ENCODE measurements around the gene FREY1.

DNA sequence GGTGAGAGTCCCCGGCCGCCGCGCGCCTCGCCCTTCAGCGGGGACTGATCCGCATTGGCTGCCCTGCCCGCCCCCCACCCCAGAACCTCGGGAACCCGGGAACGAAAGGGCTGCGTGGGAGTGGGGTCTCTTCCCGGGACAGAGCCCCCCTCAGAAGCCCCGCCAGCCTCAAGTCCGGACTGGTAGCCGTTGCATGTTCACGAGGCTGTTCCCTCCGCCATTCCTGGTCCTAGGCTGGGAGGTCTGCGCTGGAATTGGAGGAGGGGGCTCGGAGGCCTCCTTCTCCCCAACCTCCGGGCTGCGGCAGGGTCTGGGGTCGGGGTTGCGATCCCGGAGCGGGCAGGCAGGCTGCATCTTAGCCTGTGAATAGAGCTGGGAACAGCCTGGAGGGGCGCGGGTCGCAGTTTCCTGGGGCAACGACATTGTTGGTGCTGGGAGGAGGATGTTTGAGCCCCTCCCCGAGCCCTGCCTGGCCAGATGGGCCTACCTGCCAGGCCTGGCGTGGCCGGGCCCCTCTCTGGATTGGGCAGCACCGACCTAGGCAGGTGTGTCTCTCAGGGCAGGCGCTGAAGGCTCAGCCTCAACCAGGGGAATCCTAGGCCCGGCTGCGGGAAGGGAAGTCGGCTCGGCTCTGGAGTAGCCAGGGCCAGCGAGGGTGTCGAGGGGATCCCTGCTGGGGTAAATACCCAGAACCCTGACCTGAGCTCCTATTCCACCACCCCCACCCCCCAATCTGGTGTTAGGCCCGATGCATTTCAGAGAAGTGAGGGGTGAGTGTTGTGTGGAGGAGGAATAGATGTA, 20.9 kb downstream of the FREY1 start:
- TF ChIP-seq, protein P1, sequence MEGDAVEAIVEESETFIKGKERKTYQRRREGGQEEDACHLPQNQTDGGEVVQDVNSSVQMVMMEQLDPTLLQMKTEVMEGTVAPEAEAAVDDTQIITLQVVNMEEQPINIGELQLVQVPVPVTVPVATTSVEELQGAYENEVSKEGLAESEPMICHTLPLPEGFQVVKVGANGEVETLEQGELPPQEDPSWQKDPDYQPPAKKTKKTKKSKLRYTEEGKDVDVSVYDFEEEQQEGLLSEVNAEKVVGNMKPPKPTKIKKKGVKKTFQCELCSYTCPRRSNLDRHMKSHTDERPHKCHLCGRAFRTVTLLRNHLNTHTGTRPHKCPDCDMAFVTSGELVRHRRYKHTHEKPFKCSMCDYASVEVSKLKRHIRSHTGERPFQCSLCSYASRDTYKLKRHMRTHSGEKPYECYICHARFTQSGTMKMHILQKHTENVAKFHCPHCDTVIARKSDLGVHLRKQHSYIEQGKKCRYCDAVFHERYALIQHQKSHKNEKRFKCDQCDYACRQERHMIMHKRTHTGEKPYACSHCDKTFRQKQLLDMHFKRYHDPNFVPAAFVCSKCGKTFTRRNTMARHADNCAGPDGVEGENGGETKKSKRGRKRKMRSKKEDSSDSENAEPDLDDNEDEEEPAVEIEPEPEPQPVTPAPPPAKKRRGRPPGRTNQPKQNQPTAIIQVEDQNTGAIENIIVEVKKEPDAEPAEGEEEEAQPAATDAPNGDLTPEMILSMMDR (IDR thresholded peaks at IDR 0.05) = no peak
- no peak for TF ChIP-seq POLR2AphosphoS5 (IDR thresholded peaks at IDR 0.05)
- no peak for TF ChIP-seq POLR2A (IDR thresholded peaks at IDR 0.05)
